ENCODE data around the gene TBC1D9. TPM values are rescaled to one million over a fixed set of nuclear protein-coding genes. Genes with fewer than 3 reads are reported as not detected.

TBC1D9 gene
- total RNA-seq, 1 experiment from 2014 or later = 9.5 TPM

DNA sequence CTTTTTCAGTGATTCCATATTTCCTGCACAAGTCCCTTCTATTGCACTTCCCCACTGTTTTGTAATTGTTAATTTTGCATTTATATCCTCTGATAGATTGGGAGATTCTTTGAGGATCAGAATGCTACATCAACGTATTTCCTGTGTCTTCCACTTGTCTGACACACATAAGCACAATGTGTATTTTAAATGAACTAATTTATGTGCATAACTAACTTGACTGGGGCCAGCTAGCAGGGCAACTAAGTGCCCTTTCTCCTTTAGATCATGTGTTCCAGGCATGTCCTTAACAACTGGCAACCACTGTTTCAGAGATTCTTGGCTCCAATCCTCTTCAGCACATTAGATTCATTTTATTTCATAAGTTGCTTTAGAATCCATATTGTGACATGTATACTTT is 171.7 kb downstream of the TBC1D9 start:
- CTCF ChIA-PET = interaction anchor here (1.0 kb wide), 1 partner anchor 11 kb away, joined by 3 read pairs; no protein-coding TSS in a partner anchor

DNA sequence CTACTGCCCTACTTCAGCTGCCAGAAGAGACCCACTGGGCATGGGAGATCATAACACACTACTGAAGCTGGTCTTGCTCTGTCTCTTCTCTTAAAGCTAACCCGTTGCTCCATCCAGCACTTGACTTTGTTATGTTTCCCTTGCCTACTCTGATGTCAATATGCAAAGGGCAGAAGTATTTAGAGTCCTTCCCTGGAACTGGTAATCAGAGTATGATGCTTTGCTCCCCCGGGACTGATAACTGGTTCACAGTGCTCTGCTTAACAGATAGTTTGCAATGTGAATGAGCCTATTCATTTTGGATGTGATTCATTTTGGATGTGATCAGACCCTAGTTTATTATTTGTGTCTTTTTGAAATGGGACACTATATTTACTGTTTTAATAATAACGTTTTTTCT is 175.1 kb downstream of the TBC1D9 start:
- no peaks in the 10 kb centered on the region for H3K4me1 ChIP-seq (ENCODE audit: control insufficient read depth in 1 of 2, insufficient read depth in 2 of 2, low read length in 2 of 2)
- intact Hi-C loops (cut with micrococcal nuclease) = no loop called here
- no peak for ATAC-seq
- TF ChIP-seq, protein P1, sequence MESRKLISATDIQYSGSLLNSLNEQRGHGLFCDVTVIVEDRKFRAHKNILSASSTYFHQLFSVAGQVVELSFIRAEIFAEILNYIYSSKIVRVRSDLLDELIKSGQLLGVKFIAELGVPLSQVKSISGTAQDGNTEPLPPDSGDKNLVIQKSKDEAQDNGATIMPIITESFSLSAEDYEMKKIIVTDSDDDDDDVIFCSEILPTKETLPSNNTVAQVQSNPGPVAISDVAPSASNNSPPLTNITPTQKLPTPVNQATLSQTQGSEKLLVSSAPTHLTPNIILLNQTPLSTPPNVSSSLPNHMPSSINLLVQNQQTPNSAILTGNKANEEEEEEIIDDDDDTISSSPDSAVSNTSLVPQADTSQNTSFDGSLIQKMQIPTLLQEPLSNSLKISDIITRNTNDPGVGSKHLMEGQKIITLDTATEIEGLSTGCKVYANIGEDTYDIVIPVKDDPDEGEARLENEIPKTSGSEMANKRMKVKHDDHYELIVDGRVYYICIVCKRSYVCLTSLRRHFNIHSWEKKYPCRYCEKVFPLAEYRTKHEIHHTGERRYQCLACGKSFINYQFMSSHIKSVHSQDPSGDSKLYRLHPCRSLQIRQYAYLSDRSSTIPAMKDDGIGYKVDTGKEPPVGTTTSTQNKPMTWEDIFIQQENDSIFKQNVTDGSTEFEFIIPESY (IDR thresholded peaks at IDR 0.05; ENCODE audit: extremely low read depth, insufficient replicate concordance, low read length) = no peak
- TF ChIP-seq TCF7L2 (IDR thresholded peaks at IDR 0.05; ENCODE audit: borderline replicate concordance, extremely low read depth, insufficient read depth, insufficient read length) = no peak
- TF ChIP-seq POLR2AphosphoS5 (IDR thresholded peaks at IDR 0.05; ENCODE audit: low read depth, low read length) = no peak
- H3K9me3 ChIP-seq (ENCODE audit: control insufficient read depth in 1 of 2, insufficient read depth in 1 of 2, low read depth in 1 of 2, low read length in 2 of 2) = no peaks in the 10 kb centered on the region
- H3K36me3 ChIP-seq (ENCODE audit: control insufficient read depth in 1 of 2, insufficient read depth in 2 of 2, low read length in 2 of 2) = no peaks in the 10 kb centered on the region
- RAD21 ChIA-PET (ENCODE audit: low non-redundant PET in 1 of 2, low total read pairs in 2 of 2, uncharacterized antibody in 2 of 2, unreplicated experiment in 2 of 2) = no interaction called here
- no peaks in the 10 kb centered on the region for H3K79me2 ChIP-seq (ENCODE audit: insufficient read depth, low read length)
- no peak overlapping the region for H3K4me2 ChIP-seq (ENCODE audit: low read length)
- POLR2A ChIA-PET = no interaction called here
- H2AFZ ChIP-seq (ENCODE audit: low read depth, low read length, poor library complexity, severe bottlenecking) = no peak overlapping the region
- DNase-seq (ENCODE audit: low read depth, low spot score) = no peak
- H3K9ac ChIP-seq (ENCODE audit: low read length) = no peak overlapping the region
- CTCF ChIA-PET = no interaction called here
- no peak overlapping the region for H3K4me3 ChIP-seq (replicated peaks in 1 of 2; ENCODE audit: low read depth in 1 of 2, low read length in 2 of 2)
- no peaks in the 10 kb centered on the region; the same call in 1 of the 2 replicates for H4K20me1 ChIP-seq (ENCODE audit: insufficient read depth)
- no TSS peak for BruUV-seq (replicated peaks)
- no peaks in the 10 kb centered on the region for H3K9me2 ChIP-seq (ENCODE audit: insufficient read depth)
- no peak overlapping the region for H3K27ac ChIP-seq (ENCODE audit: low read depth, low read length)
- no peaks in the 10 kb centered on the region for H3K27me3 ChIP-seq (ENCODE audit: insufficient read depth, low read length)

More for the DNA sequence above, 171.7 kb downstream of the TBC1D9 start:
- TF ChIP-seq ELF1 (IDR thresholded peaks at IDR 0.05; ENCODE audit: borderline replicate concordance, low read depth) = no peak
- no peak for TF ChIP-seq YY1 (IDR thresholded peaks at IDR 0.05; ENCODE audit: extremely low read depth, insufficient replicate concordance, low read depth, low read length)
- H4K20me1 ChIP-seq (ENCODE audit: insufficient read depth) = no peaks in the 10 kb centered on the region; the same call in 1 of the 2 replicates
- H3K9me2 ChIP-seq (ENCODE audit: insufficient read depth) = no peaks in the 10 kb centered on the region
- H3K4me3 ChIP-seq (replicated peaks in 1 of 2; ENCODE audit: low read depth in 1 of 2, low read length in 2 of 2) = no peak overlapping the region
- no peaks in the 10 kb centered on the region for H3K79me2 ChIP-seq (ENCODE audit: insufficient read depth, low read length)
- DNase-seq (ENCODE audit: low read depth, low spot score) (no peak), ATAC-seq (no peak)
- no peak overlapping the region for H3K9ac ChIP-seq (ENCODE audit: low read length)
- no peak overlapping the region for H3K4me2 ChIP-seq (ENCODE audit: low read length)
- no peaks in the 10 kb centered on the region for H3K27me3 ChIP-seq (ENCODE audit: insufficient read depth, low read length)
- H2AFZ ChIP-seq (ENCODE audit: low read depth, low read length, poor library complexity, severe bottlenecking) = no peak overlapping the region
- BruUV-seq (replicated peaks) = no TSS peak
- POLR2A ChIA-PET = no interaction called here
- intact Hi-C loops (cut with micrococcal nuclease) = no loop called here
- no peaks in the 10 kb centered on the region for H3K4me1 ChIP-seq (ENCODE audit: control insufficient read depth in 1 of 2, insufficient read depth in 2 of 2, low read length in 2 of 2)
- no peaks in the 10 kb centered on the region for H3K9me3 ChIP-seq (ENCODE audit: control insufficient read depth in 1 of 2, insufficient read depth in 1 of 2, low read depth in 1 of 2, low read length in 2 of 2)
- H3K36me3 ChIP-seq (ENCODE audit: control insufficient read depth in 1 of 2, insufficient read depth in 2 of 2, low read length in 2 of 2) = no peaks in the 10 kb centered on the region
- H3K27ac ChIP-seq (ENCODE audit: low read depth, low read length) = no peak overlapping the region
- RAD21 ChIA-PET (ENCODE audit: low non-redundant PET in 1 of 2, low total read pairs in 2 of 2, uncharacterized antibody in 2 of 2, unreplicated experiment in 2 of 2) = no interaction called here
